ENCODE measurements around the gene SSBP4.
A peak's percentile ranks its signal among the peaks of the same experiment; 100 is the strongest.

The SSBP4 gene

DNA sequence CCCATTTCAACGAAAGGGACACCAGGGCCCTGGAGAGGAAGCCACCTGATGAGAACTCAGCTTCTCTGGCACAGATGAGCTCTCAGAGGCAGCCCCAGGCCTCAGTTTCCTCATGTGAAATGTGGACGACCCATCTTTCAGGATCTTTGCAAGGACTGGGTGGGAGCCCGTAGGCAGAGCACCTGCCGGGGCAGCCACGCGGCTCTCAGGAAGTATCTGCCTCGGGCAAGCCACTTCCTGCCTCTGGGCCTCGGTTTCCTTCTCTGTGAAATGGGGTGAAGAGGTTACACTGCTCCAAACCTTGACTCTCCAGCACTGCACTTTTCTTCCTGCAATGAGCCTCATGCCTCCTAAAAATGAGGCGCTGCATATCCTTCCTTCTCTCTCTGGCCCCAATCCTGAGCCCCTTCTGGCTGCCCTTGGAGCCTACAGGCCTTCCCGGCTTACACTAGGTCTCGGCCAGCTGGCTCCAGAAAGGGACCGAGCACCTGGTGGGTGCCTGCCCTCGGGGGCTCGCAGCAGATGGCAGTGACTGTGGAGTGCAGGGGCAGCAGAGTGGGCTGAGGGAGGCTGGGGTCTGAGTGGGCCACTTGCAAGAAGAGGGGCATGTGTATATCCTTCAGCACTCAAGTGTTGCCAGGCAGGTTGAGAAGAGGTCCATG, 3.5 kb downstream of the SSBP4 start:
- no peak for DNase-seq

DNA sequence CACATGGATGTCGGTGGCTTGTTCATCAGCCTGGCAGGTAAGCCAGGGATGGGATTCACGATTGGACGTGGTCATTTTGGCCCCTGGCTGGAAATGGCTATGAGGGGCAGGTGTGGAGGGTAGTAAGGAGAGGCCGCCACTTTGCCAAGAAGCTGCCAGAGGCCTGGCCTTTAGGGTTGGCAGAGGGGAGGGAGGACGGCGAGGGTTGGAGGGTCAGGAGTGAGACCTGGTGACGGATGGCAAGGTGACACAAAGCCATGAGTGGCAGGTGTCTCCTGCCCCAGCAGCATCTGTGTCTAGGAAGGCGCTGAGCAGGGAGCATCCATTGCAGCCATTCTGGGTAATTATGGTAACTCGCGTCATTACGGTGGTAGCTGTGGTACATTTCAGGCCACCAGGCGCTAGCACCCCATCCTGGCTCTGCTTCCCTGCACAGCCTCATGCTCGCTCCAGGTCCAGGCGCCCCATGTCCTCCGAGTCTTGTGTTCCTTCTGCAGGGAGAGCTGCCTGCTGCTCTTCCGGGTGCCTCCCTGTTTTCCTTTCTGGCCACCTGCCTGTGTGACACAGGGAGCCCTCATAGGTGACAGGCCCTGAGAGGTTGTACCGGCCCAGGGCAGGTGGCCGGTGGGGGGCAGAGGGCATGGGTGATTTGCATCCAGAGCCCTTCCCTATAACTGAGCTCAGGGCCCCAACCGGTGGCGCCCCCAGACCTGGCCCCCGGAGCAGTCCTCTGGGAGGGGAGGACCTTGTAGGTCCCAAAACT, 4.2 kb downstream of the SSBP4 start:
- DNase-seq = no peak

DNA sequence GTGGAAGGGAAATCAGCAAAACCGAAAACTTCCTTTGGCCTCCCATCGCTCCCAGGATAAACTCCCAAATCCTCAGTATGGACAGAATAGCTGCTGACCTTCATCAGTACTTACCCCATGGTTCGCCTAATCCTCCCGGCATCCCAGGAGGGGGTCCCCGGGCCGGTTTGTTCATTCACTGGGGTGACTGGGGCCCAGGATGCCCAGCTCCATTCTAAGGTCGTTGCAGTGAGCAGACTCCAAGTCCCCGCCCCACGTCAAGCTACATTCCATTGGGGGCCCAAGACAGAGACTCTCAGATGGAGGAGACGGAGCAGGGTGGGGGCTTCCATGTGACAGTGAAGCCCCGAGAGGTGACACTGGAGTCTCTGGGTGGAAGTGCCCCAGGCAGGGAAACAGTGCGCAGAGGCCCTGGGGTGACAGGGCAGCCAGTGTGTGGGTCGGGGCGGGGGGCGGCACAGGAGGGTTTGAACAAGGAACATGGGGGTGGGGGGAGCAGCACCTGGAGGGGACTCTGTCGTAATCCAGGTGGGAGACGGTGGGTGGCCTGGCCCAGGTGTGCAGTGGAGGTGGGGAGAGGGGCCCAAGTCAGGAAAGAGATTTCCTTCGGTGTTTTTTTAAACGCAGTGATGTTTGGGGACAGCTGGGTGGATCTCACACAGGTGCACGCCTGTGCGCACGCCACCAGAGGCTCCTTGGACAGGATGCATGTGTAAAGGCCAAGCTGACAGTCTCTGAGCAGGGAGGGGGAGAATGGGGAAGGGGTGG, 5.1 kb downstream of the SSBP4 start:
- DNase-seq = no peak

DNA sequence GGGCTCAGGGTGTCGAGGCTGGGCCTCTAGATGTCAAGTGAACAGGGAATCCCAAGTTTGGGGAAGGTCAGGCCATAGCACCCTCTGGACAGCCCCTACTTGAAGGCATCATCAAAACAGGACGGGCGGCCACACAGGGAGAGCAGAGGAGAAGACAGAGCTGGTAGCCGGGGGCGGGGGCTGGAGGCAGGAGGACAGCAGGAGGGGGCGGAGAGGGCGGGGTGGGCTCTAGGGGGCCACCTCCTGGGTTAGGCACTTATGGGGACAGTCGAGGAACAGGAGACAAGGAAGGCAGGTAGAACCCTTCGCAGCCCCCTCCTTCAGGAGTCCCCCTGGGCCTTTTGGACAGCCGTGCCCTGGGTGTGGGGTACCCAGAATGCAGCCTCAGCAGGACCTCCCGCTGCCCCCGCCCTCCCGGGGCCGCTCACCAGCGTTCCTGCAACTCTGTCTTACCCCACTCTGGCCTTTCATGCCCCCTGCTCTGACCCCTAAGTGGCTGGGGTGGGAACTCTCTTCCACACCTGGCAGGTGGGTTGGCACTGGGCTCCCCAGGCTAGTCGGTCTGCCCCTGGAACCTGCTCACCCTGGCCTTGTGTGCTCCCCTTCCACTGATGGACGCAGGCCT, 5.8 kb downstream of the SSBP4 start:
- no peak for DNase-seq

DNA sequence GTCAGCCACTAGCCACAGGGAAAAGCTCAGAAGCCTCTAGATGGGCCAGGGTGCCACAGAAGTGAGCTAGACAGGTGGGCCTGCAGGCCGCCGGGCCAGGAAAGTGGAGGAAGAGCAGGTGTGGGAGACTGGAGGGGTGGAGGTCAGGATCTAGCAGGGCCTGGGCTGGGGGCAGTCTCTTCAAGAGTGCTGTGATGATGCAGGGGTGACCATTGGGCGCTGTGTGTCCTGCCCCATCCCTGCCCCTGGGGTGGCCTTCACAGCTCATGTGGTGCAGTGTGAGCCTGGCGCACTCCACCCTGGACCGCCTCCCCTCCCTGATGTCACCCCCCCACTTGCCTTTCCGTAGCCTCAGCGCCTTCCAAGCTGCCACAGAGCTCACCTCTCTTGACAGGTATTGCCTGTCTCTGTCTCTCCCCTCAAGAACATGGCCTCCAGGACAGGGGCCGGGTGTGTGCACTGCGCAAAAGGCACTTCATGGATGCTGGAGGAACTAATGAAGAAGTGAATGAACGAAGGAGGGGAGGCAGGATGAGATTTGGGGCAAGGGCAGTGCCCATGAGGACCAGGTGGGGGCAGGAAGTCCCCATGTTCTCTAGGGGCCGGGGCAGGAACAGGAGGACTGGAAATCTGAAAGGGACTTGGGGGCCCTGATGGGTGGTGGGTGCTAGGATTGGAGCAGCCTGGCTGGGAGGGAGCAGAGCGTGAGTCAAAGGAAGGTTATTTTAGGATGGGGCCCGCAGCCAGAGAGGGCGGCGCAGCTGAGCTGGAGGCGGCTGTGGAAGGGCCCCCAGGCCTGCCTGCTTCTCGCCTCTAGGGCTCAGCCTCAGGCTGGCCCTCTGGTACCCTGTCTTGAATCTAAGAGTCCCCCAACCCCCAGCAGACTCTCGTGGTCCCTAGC, 6.6 kb downstream of the SSBP4 start:
- no peak for DNase-seq

DNA sequence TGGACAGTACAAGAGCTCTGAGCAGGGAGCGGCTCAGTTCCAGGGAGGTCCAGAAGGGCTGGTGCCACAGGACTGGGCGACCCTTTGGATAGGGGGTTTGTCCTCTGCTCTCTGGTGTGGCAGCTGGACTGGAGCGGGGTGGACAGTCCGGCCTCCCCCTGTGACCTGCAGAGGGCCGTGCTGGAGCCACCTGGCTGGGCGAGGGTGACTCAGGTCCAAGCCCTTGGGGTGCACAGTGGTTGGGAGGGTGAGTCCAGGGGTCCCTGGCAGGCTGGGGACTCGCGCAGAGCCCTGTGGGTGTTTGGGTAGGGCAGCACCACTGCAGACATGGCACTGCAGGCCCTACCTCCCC, 7.2 kb downstream of the SSBP4 start:
- no peak for DNase-seq

DNA sequence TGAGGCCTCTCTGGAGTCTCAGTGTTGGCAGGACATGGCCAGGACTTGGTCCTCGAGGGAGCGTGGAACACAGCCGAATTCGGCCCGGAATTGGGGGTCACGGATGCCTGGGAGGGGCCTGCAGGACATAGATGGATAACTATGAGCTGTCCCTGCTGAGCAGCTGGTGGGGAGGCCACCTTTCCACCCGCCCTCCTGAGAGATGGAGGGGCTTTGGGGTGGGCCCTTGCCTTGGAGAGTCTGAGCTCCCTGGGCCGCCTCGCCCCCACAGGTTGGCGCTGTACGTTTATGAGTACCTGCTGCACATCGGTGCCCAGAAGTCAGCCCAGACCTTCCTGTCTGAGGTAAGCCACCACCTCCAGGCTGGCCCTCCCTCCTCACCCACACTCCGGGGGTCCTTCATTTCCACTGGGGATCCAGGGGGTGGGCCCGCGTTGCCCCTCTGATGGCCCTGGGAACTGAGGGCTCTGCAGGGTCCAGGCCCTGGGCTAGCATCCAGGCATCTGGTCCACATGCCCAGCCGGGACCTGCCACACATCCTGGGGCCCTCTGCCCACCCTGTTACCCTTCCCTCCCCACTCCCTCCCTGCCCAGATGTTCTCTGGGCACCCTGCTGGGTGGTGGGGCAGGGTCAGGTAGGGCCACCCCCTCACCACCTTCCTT, 8.0 kb downstream of the SSBP4 start:
- no peak for DNase-seq

DNA sequence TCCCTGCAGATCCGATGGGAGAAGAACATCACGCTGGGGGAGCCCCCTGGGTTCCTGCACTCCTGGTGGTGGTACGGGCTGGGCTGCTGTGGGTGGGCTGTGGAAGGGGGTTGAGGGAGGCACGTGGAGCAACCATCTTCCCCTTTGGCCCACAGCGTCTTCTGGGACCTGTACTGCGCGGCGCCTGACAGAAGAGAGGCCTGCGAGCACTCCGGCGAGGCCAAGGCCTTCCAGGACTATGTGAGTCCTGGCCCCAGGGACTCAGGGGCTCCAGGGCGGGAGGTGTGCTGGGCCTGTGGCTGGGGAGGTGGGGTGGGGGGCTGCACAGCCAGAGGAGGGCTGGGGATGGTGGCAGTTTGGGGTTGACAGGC, 8.5 kb downstream of the SSBP4 start:
- DNase-seq = no peak

DNA sequence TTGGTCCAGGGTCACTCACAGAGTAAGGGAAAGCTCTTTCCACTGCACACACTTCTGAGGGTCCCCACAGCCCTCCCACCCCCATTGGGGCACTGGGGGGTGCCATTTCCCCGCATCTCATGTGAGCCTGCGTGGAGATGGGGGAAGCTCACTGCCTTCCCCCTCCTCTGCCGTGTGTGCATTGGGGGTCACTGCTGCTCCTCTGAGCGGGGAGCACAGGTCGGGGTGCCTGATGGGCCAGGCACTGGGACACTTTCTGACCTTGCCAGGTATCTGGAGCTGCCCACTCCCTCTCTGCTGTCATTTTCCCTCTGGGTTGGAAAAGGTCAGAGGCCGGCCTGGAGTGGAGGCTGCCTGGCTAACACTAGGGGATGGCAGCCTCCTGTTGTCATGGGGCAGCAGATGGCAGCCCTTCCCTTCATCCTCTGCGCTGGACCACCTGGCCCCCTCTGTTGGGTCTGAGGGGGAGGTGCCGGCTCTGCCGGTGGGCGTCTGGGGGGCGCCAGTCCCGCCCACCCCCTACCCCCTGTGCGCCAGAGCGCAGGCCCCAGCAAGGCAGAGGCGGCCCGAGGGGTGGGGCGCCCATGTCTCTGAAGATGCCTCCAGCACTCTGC, 9.1 kb downstream of the SSBP4 start:
- peak; percentile 73 for DNase-seq

DNA sequence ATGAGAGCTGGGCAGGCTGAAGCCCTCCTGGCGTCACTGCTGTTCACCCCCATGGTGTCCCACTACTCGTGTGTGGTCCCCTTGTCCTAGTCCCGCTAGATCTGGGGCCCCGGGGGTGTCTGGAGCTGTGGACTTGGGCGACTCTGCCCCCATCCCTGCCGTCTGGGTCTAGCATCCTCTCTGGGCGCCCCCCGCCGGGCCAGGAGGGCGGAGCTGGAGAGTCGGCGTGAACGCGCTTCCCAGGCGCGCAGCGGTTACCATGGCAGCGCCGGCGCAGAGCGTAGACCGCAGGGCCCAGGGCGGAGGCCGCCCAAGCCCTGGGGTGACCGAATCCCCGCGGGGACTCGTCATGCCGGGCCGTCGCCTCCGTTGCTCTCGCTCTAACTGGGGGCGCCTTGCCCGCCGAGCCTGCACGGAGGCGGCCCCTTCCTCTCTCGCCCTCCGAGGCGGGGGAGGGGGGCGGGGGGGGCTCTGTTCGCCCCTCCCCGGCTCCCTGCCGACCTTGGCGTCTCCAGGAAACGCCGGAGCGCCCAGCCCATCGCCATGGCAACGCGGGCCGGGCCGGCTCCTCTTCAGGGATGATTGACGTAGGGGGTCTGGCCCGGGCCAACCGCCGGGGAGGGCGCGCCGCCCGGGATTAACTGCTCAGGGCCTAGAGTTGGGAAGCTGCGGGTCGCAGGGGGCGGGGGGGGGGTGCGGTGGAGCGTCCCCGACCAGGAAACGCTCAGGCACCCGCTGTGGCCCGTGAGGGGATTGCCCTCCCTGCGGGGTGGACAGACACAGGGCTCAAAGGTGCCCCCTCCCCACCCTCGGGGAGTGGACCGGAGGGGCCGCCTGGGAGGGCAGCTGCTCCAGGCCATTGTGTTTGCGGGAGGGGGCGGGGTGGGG, 9.8 kb downstream of the SSBP4 start:
- DNase-seq = peak; percentile 90

DNA sequence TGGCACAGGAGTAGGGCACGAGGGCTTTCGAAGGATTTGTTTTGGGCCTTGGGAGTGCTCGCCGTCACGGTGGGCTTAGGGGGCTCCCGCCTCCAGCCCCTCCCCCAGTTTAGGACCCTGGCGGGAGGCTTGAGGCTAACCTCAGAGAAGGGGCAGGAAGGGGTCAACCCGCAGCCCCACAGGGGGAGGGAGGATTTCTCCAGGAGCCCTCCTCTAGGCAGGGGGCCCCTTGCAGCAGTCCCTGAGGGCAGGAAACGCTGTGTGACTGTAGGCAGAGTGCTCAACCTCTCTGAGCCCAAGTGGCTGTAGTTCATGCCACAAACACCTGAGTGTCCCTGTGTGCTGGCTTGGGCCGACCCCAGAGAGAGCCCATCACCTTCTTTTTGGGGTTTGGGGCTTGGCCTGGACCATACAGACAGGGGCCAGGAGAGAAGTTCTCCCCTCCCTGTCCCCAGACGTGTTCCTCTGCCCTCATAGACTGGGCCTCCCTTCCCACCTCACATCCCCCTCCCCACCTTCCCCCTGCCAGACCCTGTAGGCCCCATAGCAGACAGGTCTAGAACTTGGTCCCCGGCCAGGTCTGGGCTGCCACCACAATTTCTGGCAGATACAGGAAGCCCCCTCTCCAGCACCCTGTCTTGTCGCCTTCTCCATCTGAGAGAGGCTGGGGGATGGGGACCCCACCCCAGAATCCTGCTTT, 10.7 kb downstream of the SSBP4 start:
- no peak for DNase-seq

DNA sequence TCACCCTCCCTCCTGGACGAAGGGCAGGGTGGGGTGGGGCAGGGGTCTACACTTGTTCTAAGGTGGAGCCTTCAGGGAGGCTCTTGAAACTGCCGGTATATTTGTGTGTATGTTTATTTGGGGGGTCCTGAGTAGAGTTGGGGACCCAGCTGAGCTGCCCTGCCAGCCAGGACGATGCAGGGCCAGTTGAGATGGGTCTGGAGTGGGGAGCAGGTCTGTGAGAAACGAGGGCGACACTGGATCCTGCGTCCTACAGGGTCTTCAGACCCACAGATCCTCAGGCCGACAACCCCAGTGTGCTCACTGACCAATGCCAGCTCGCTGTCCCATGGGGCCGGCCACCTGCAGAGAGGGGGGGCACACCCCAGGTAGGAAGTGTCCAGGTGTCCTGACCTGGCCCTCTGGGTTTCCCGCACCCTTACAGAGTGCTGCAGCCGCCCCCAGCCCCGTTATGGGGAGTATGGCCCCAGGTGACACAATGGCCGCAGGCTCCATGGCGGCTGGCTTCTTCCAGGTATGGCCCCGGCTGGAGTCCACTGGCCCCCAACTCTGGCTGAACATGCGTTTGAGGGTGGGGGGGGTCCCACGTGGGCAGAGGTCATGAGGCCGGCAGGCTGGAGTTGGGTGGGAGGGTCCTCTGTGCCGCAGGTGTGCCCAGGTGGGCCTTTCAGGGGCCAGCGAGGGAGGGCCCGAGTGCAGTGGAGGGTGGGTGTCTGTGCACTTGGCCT, 11.4 kb downstream of the SSBP4 start:
- DNase-seq = no peak

DNA sequence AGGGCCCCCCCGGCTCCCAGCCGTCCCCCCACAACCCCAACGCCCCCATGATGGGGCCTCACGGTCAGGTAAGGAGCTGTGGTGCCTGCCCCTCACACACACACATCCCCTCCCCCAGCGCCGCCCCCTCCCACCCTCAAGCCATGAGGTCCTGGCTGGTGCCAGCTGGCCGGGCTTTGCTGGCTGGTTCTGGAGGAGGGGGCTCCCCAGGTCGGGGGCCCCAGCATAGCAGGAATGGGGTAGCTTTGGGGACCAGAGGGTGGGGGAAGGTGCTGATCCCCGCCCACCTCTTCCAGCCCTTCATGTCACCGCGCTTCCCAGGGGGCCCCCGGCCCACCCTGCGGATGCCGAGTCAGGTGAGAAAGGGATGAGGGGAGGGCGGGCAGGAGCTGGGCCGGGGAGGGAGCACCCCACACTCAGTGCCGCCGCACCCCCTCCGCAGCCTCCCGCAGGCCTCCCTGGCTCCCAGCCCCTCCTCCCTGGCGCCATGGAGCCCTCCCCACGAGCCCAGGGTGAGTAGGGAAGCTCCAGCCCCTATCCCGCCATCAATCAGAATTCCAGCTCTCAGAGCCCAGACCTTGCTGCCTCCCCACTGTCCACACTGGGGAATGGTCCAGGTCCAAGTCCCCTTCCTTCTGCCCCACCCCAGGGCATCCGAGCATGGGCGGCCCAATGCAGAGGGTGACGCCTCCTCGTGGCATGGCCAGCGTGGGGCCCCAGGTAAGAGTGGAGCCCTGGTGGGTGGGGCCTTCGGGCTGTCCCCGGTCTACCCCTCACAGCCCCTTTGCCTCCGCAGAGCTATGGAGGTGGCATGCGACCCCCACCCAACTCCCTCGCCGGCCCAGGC, 12.4 kb downstream of the SSBP4 start:
- no peak for DNase-seq

DNA sequence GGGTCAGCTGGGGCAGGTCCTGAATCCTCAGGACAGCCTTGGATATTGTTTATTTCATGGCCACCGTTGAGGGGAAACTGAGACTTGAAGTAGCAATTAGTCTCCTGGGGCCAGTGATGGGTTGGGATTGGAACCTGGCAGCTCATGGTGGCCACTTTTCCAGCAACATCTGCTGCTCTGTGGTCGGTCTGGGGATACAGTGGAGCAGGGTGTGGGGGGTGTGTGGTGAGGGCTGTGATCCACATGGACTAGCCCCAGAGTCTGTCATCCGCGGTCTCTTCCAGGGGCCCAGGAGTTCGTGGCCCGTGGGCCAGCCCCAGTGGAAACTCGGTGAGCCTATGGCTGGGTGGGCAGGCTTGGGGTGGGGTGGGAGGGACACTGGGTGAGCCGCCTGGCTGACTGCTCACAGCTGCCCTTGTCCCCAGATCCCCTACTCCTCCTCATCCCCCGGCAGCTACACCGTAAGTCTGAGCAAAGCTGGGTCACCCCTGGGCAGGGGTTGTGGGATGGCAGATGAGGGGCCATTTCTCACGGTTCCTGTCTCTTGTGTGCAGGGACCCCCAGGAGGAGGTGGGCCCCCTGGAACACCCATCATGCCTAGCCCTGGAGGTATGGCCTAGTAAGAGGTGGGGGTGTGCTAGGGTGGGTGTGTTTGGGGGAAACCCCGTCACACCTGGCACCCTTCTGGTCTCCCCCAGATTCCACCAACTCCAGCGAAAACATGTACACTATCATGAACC, 13.2 kb downstream of the SSBP4 start:
- no peak for DNase-seq

DNA sequence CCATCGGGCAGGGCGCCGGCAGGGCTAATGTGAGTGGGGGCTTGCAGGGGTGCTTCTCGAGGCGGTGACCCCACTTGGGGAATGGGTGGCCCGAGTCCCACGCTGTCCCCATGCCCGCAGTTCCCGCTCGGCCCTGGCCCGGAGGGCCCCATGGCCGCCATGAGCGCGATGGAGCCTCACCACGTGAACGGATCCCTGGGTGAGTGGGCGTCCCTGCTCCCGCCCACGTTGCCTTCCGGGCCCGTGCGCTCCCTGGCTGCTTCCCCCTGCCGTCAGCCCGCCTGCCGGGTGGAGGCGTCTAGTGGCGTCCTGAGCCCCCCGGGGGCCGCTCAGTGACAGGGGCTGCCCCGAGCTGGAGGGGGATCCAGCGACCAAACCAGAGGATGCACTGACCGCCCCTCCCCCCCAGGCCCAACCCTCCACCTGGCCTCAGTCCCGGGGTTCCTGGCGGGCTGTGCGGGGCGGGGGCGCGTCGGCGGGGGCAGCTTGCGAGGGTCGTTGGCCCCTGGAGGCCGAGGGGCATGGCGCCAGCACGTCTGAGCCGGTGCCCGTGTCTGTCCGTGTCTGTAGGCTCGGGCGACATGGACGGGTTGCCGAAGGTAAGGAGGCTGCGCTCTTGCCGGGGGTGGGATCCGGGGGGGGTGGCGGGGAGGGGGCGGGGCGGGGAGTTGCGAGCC, 14.0 kb downstream of the SSBP4 start:
- peak; percentile 67 for DNase-seq

DNA sequence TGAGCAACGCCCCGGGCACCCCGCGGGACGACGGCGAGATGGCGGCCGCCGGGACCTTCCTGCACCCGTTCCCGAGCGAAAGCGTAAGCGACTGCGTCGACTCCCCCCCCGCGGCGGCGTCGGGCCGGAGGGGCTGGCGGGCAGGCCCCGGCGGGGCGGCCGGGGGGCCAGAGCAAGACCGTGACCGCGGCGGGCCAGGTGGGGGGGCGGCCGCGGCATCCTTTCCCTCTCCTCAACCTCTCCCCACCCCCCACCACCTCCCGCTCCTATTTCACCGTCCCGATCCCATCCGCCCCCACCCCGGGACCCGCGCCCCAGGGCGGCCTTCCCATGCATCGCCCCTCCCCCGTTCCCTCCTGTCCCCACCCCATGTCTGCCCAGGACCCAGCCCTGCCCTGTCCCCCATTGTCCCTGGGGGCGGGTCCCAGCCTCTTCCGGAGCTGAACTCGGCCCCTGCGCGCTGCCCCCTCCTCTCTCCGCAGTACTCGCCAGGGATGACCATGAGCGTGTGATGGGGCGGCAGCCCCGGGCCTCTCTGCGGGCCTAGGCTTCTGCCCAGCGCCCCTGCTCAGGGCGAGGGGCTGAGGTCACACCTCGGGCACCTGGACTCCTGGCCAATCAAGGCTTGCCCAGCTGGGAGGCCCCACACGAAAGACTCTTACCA, 14.7 kb downstream of the SSBP4 start:
- no peak for DNase-seq

Measured in NCI-H2171 (cell line).